ENCODE measurements around the gene ENPP1.

ENPP1 gene

DNA sequence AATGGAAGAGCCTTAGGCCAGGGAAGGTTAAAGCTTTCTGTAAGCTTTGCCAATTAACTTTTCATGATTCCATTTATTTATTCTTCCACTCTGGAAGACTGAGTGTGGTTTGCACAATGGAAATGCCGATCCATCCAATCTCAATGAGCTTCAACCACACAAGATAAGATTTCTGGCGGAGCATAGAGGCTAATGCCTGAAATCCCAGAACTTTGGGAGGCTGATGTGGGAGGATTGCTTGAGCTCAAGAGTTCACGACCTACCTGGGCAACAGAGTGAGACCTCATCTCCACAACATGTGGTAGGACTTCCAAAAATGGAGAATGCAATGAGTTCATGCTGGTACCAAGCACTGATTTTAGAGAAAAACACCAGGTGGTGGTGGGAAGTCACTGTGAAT, 6.2 kb downstream of the ENPP1 start:
- TF ChIP-seq CTCF (IDR thresholded peaks at IDR 0.05; ENCODE audit: borderline replicate concordance, insufficient read depth, low read depth, low read length) = no peak
- H3K4me3 ChIP-seq (ENCODE audit: low read depth, low read length) = no peak overlapping the region

GRCh38 chr6:131816869-131817268, 9.0 kb downstream of the ENPP1 start:
- no peak for TF ChIP-seq CTCF (IDR thresholded peaks at IDR 0.05; ENCODE audit: borderline replicate concordance, insufficient read depth, low read depth, low read length)
- H3K4me3 ChIP-seq (ENCODE audit: low read depth, low read length) = no peak overlapping the region

DNA sequence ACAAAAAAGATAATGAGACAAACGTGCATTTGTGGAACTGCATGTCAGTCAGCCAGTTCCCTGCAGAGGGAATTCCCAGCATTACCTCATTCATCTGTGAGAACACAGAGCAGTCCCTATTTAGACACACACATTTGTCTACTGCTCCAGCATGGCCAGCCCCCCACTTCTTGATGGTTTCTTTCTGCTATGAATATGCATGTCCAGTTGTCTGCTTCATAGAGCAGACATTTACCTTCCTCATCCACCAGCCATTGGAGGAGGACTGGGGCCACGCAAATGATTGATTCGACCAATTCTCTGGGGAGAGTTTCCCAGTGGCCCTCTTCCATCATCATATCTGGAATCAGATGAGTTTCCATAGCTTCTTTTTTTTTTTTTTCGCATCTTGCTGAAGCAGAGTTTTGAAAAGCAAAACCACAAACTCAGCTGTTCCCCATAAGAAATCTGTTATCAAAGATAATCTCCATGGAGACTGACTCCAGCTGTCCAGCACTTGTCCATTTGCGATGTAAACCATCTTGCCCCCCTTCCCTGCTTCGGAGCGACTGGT, 11.8 kb downstream of the ENPP1 start:
- H3K4me3 ChIP-seq (ENCODE audit: low read depth, low read length) = no peak overlapping the region
- no peak for TF ChIP-seq CTCF (IDR thresholded peaks at IDR 0.05; ENCODE audit: borderline replicate concordance, insufficient read depth, low read depth, low read length)

DNA sequence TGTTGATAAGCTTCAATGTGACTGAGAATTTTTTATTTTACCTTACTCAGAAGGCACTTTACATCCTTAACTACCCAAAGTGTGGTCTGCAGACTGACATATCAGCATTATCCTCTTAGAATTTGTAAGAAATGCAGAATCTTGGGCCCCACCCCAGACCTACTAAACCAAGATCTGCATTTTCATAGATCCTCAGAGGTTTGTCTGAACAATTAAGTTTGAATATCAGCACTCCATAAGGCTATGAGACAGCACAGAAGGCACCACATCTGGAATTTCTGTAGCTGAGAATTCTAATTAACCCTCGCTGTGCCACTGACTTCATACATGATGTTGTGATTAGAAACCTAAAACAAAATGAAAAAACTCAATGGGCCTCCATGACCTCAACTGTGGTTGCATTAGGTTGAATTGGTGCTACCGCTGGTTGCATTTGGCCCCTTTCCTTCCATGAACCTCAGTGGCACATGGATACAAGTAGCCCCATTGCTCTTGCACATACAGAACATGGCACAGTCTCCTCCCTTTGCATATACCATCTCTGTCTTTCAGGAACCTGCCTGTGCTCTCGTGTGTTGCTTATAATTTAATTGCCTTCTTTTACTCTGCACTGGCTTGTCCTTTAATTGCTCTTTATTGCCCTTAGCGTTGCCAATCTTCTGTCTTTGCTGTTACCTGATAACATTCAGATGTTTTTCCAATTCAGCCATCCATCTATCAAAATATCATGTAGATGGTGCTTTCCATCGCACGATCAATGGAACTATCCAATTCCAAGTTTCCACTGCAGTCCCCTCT, 13.4 kb downstream of the ENPP1 start:
- no peak overlapping the region for H3K4me3 ChIP-seq (ENCODE audit: low read depth, low read length)
- no peak for TF ChIP-seq CTCF (IDR thresholded peaks at IDR 0.05; ENCODE audit: borderline replicate concordance, insufficient read depth, low read depth, low read length)

DNA sequence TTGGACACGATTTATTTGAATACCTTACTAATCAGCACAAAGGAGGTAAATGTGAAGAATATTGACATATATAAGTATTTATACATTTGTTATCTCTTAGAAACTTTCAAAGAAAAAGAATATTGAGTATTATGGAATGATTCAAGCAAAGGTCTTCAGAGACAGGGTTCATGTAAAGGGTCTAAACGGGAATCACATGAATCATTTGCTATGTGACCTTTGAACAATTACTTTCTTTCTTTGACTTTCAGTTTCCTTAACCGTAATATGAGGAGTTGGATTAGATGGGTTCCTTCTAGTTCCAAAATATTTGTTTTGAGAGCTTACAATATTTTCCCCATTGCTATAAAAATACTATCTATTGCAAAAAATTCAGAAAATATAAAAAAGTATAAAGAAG, 14.3 kb downstream of the ENPP1 start:
- TF ChIP-seq CTCF (IDR thresholded peaks at IDR 0.05; ENCODE audit: borderline replicate concordance, insufficient read depth, low read depth, low read length) = no peak
- no peak overlapping the region for H3K4me3 ChIP-seq (ENCODE audit: low read depth, low read length)

- TF ChIP-seq CTCF (IDR thresholded peaks at IDR 0.05; ENCODE audit: borderline replicate concordance, insufficient read depth, low read depth, low read length) = no peak
- H3K4me3 ChIP-seq (ENCODE audit: low read depth, low read length) = no peak overlapping the region
Observed at GRCh38 chr6:131823276-131823902, 15.6 kb downstream of the ENPP1 start.

- no peak for TF ChIP-seq CTCF (IDR thresholded peaks at IDR 0.05; ENCODE audit: borderline replicate concordance, insufficient read depth, low read depth, low read length)
- no peak overlapping the region for H3K4me3 ChIP-seq (ENCODE audit: low read depth, low read length)
Observed at GRCh38 chr6:131825946-131826345, 18.1 kb downstream of the ENPP1 start.
